Stimulated activated naive CD8-positive, alpha-beta T cell treated with anti-CD3 and anti-CD28 coated beads, Interleukin-15, Interleukin-2, amounts not matched to agents 100 ng/mL and 50 ng/mL, for 24 hours (primary cell): ENCODE results near the gene BZW2.

Experiments
- H3K27ac Mint-ChIP-seq: one replicate; pipeline ENCODE4 v1.8.0; 2021; ENCODE audit warnings: mild to moderate bottlenecking, mixed read lengths
- H3K27me3 Mint-ChIP-seq: one replicate; pipeline ENCODE4 v1.8.0; 2021; ENCODE audit warnings: mixed read lengths
- H3K36me3 Mint-ChIP-seq: one replicate; pipeline ENCODE4 v1.8.0; 2021; ENCODE audit warnings: low read depth, mixed read lengths
- H3K4me1 Mint-ChIP-seq: one replicate; pipeline ENCODE4 v1.8.0; 2021; ENCODE audit warnings: low read depth, mixed read lengths
- H3K4me3 Mint-ChIP-seq: one replicate; pipeline ENCODE4 v1.8.0; 2021; ENCODE audit warnings: mild to moderate bottlenecking, mixed read lengths
- H3K9me3 Mint-ChIP-seq: one replicate; pipeline ENCODE4 v1.8.0; 2021; ENCODE audit warnings: mixed read lengths

Gene BZW2

DNA sequence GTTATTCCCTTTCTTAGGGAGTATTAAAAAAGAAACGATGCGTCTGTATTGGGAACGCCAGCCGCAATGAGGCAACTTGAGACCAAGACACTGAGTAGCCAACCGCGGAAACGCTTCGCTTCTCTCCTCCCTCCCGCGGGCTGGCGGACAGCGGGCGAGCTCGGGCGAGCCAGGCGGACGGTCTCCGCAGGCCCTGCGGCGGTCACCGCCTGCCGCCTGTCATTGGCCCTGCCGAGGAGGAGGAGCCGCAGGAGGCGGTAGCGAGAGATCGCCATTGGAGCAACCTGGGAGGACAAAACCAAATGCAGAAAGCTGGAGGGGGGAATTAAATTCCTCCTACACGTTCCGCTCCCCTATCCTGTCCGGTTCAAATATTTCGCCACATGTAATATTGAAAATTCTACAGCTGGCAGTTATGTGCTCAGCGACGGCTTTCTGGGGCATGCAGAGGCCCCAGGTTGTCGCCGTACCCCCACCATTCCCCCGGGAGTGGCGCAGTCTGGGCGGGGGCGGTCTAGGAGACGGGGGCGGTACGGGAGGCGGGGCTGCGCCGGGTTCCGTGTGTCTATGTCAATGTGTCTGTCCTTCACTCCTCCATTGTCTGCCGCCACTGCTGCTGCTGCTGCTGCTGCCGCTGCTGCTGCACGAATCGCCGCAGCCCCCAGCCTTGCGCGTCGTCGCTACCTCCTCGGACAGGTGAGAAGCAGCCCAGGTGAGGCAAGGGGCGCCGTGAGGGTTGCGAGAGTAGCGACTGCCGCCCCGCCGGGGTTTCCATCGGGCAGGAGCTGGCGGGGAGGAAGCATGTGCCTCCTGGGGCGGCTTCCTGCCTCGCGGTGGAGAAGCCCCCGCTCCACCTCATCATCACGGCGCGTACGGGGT lies at the start of gene BZW2, which contains the start of gene ANKMY2:
Gene BZW2, plus strand, starts transcription at position 589 of the 879 bp plus-strand sequence. CDS start 19,263 bp downstream, outside the sequence.
Gene ANKMY2, minus strand, starts transcription at position 162 of the 879 bp plus-strand sequence. CDS start 181 bp downstream, outside the sequence.
- peaks cover 67% of the 10 kb centered on the region for H3K4me1 Mint-ChIP-seq
- peak within 1 kb of the TSS; percentile 98 for H3K4me3 Mint-ChIP-seq
- H3K9me3 Mint-ChIP-seq, result no peaks in the 10 kb centered on the region
- H3K27ac Mint-ChIP-seq, result peak within 1 kb of the TSS; percentile 98
- H3K36me3 Mint-ChIP-seq, result peaks cover 30% of the 10 kb centered on the region
- H3K27me3 Mint-ChIP-seq, result no peaks in the 10 kb centered on the region

DNA sequence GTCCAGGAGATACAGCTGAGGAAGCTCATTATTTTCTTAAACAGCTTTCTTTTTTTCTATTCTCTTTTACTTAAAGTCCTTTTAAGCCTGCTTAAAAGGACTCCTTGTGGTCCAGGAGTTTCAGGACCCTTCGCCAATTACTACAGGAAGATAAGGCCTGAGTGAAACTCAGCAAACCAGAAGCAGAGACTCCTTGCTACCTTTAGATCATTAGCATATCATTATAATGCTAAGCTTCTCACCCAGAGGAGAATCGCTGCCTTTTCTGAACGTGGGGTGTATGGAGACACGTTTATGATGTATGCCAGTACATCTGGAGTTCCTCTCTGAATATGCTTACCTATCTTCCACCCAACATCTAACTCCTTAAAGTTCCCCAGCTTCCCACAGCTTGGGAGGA lies 48.0 kb upstream of the BZW2 start:
- no peaks in the 10 kb centered on the region for H3K27me3 Mint-ChIP-seq
- peaks cover 36% of the 10 kb centered on the region for H3K36me3 Mint-ChIP-seq
- H3K4me3 Mint-ChIP-seq, result no peak overlapping the region
- no peak overlapping the region for H3K27ac Mint-ChIP-seq
- H3K9me3 Mint-ChIP-seq, result no peaks in the 10 kb centered on the region
- H3K4me1 Mint-ChIP-seq, result no peaks in the 10 kb centered on the region

DNA sequence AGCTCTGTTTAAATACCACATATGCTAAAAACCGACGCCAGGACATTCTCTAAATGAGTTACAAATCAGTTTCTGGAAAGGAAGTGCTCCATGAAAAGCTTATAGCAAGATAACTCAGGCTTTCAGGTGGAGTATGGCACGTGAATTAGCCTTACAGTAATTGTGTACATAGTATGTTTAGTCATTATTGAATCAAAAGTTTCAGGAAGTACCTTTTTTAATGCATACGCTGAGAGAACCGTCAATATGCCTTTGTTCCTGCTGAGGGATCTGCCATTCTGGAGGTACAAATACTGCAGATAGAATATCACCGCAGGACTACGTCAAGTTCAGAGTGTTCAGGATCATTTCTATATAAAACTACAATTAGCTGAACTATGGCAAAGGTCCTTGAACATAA lies 46.1 kb upstream of the BZW2 start:
- no peaks in the 10 kb centered on the region for H3K4me1 Mint-ChIP-seq
- no peak overlapping the region for H3K27ac Mint-ChIP-seq
- H3K27me3 Mint-ChIP-seq, result no peaks in the 10 kb centered on the region
- H3K4me3 Mint-ChIP-seq, result no peak overlapping the region
- H3K9me3 Mint-ChIP-seq, result no peaks in the 10 kb centered on the region
- peaks cover 47% of the 10 kb centered on the region for H3K36me3 Mint-ChIP-seq

DNA sequence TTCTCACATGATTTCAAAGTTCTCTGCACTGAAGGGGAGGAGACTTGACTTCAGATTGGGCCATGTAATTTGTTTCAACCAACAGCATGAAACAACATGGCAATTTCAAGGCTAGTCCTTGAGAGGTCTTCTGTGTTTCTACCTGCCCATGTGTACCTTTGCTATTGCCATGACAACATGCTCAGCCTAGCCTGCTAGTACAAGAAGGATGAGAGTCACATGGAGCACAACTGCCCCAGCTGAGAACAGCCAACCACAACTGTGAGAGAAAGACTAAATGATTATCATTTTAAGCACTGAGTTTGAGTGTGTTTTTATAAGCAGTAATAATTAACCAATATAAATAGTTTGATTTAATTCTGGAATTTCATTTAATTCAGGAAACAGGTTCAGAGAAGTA lies 42.3 kb upstream of the BZW2 start:
- Mint-ChIP-seq H3K4me1 (no peaks in the 10 kb centered on the region), H3K36me3 (peaks cover 55% of the 10 kb centered on the region), H3K9me3 (no peaks in the 10 kb centered on the region), H3K4me3 (no peak overlapping the region), H3K27ac (no peak overlapping the region), H3K27me3 (no peaks in the 10 kb centered on the region)

DNA sequence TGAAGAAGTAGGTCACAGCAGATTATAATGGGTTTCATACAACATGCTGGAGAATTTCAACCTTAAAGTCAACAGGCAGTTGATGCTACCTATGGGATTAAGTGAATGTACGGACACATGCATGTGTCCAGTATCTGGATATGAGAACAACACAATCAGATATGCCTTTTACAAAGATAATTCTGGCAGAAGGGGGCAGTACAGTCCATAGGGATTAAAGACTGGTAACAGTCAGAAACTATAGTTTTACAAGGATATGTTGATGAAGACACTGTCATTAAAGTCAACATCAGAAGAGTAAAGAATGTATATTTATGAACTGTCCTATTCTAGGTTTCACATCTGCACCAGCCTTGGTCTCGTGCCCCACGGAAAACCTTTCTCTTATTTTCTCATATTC lies 41.9 kb upstream of the BZW2 start:
- H3K27me3 Mint-ChIP-seq, result no peaks in the 10 kb centered on the region

DNA sequence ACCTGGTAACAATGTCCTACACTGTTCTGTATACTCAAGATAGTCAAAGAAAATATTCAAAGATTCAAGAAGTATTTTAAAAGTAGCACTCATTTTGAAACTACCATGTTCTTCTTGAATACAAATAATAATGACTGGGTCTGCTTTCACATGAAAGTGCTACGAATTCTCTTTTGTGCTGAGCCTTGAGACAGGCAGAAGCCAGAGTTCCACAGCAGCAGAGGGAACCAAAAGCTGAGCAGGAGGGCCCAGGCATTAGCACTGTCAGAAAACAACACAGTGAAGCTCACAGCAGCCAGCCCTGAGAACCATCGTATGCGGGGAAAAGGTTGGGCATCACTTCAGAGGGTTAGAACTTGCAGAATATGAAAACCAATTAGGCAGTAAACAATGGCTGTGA lies 39.3 kb upstream of the BZW2 start:
- Mint-ChIP-seq H3K4me3 (no peak overlapping the region), H3K9me3 (no peaks in the 10 kb centered on the region), H3K27me3 (no peaks in the 10 kb centered on the region), H3K4me1 (peaks cover 9% of the 10 kb centered on the region), H3K27ac (no peak overlapping the region), H3K36me3 (peaks cover 51% of the 10 kb centered on the region)

More for the DNA sequence above, 41.9 kb upstream of the BZW2 start:
- H3K4me3 Mint-ChIP-seq, result no peak overlapping the region
- H3K27ac Mint-ChIP-seq, result no peak overlapping the region
- peaks cover 53% of the 10 kb centered on the region for H3K36me3 Mint-ChIP-seq
- peaks cover under 1% of the 10 kb centered on the region for H3K4me1 Mint-ChIP-seq
- H3K9me3 Mint-ChIP-seq, result no peaks in the 10 kb centered on the region

DNA sequence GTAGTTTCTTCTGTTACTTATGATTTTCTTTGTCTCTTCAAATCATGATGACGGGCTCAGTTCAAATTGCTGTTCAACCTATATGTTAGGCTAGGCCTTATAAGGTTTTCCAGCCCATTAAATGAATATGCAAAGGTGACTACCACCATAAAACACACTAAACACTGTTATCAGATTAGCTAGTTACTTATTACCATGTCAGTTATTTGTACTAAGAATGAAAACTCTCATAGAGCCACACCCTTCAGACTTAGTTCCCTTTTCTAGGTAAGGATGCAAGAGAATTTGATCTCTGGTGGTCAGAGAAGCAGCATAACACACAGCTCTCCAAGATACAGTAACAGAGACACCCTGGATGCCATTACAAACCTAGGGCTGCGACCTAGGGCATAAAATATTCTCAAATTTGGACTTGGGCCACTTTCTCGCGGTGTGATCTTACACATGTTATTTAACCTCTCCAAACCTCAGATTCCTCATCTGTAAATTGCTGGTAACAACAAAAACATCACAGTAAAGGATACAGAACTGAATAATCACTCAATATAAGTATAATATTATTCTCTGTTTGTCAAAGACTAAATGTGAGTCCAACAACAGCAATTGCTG lies 36.0 kb upstream of the BZW2 start:
- Mint-ChIP-seq H3K27me3 (no peaks in the 10 kb centered on the region), H3K36me3 (peaks cover 44% of the 10 kb centered on the region), H3K4me3 (no peak overlapping the region), H3K27ac (no peak overlapping the region), H3K4me1 (peaks cover 12% of the 10 kb centered on the region), H3K9me3 (no peaks in the 10 kb centered on the region)

DNA sequence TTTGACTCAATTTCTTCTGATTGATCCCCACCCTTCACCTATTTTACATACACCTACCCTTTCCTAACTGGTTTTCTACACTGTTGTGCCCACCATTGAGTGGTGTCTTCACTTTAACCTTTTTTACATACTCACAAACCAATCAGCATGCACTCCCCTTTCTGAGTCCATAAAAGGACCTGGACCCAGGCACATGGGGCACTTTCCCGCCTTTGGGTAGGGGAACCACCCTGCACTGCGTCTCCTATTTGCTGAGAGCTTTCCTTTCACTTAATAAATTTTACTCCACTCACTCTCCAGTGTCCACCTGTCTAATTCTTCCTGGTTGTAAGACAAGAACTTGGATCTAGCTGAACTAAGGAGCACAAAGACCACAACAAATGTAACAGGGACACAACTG lies 34.3 kb upstream of the BZW2 start:
- H3K4me3 Mint-ChIP-seq, result no peak overlapping the region
- peaks cover 49% of the 10 kb centered on the region for H3K36me3 Mint-ChIP-seq
- no peaks in the 10 kb centered on the region for H3K27me3 Mint-ChIP-seq
- H3K27ac Mint-ChIP-seq, result no peak overlapping the region
- H3K4me1 Mint-ChIP-seq, result peaks cover 12% of the 10 kb centered on the region
- no peaks in the 10 kb centered on the region for H3K9me3 Mint-ChIP-seq

DNA sequence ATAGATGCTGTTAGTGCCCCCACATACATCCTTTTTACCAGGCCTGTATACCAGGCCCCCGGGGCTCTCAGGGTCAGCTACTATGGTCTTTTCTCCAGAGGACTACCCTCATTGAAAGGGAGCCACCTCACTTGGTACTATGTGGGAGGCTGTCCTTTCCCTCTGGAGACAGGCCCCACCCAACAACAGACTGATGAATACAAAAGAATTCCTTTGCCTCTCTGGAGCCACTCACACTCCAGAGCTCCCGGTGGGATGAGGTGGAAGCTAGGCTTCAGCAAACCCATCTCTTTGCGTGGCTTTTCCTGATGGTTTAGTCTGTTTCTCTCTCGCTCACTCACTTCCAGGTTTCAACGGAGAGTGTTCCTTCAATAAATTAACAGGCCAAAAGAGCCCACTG lies 30.8 kb upstream of the BZW2 start:
- no peaks in the 10 kb centered on the region for H3K9me3 Mint-ChIP-seq
- no peak overlapping the region for H3K4me3 Mint-ChIP-seq
- no peak overlapping the region for H3K27ac Mint-ChIP-seq
- H3K4me1 Mint-ChIP-seq, result peaks cover 21% of the 10 kb centered on the region
- H3K27me3 Mint-ChIP-seq, result no peaks in the 10 kb centered on the region
- peaks cover 49% of the 10 kb centered on the region for H3K36me3 Mint-ChIP-seq

DNA sequence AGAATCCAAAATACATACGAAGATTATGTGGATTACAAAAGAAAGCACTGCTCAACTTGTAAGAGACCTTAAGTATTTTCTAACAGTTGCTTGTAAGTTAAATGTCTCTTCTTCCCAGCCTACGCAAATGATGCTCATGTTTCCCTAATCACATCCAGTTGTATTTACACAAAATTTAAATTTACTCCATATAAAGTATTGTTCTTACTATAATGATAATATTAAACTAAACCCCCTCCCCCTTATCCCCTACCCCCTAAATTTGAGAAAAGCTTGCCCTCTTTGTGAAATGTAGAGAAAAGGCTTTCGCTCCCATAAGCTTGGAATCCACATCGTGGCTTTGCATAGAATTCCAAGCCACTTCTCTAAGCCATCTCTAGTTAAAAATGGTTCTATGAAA lies 29.9 kb upstream of the BZW2 start:
- Mint-ChIP-seq H3K36me3 (peaks cover 50% of the 10 kb centered on the region), H3K4me1 (peaks cover 28% of the 10 kb centered on the region), H3K27ac (no peak overlapping the region), H3K9me3 (no peaks in the 10 kb centered on the region), H3K4me3 (no peak overlapping the region), H3K27me3 (no peaks in the 10 kb centered on the region)

DNA sequence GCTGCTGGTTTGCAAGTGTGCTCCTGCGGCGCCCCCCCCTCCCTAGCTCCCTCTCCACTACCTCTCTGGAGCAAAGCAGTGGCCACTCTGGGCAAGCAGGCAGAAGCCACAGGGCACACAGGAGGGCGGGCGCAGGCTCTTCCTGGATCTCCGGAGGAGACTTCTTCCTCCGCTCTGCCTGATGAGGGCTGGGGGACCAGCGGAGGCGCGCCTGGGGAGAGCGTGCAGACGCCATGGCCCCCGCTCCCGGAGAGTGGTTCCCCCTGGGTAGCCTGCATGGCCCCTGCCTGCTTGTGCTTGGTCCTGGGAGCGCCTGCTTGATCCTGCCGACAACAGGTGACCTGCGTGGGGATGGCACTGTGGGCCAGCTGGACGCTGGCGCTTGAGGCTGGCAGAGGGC lies 29.4 kb upstream of the BZW2 start:
- H3K27ac Mint-ChIP-seq, result no peak overlapping the region
- peaks cover 54% of the 10 kb centered on the region for H3K36me3 Mint-ChIP-seq
- no peak overlapping the region for H3K4me3 Mint-ChIP-seq
- peaks cover 28% of the 10 kb centered on the region for H3K4me1 Mint-ChIP-seq
- H3K27me3 Mint-ChIP-seq, result no peaks in the 10 kb centered on the region
- no peaks in the 10 kb centered on the region for H3K9me3 Mint-ChIP-seq

DNA sequence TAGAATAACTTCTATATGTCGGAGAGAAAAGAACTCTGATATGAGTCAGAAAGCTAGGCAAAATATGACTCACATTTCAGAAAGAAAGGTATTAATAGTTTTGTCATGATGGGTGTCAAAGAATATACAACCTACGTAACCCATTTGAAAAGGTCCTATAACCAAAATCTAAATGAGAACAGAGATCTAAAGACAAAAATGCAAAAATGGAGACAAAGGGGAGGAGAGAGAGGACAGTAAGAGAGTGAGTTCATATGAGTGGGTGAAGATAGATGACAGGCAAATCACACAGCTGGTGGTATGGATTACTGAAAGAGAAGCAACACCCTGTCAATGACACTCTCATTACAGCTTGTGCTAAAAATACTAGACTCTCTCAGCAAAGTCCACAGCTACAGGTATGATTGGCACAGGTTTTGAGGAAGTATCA lies 26.0 kb upstream of the BZW2 start:
- H3K4me1 Mint-ChIP-seq, result peaks cover 30% of the 10 kb centered on the region
- H3K9me3 Mint-ChIP-seq, result no peaks in the 10 kb centered on the region

DNA sequence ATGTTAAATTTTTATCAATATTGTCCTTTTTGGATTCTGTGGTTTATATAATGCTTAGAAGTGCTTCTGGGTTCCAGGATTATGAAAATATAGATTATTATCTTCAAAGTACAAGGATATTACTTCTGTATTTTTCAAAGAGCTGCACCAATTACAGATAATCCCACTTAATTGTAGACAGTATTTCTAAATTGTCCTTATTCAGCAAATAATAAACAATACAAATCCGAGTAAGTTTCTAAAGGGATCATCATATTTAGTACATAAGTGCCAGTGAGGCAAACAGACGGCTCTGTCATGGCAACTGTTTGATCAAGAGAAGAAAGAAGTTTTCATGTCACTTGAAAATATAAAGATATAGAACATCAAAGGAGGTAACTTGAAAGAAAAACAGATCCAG lies 19.6 kb upstream of the BZW2 start:
- Mint-ChIP-seq H3K36me3 (peaks cover 39% of the 10 kb centered on the region), H3K9me3 (no peaks in the 10 kb centered on the region)

More for the DNA sequence above, 26.0 kb upstream of the BZW2 start:
- peak overlapping the region; percentile 83 for H3K27ac Mint-ChIP-seq
- peak overlapping the region; percentile 40 for H3K4me3 Mint-ChIP-seq
- H3K27me3 Mint-ChIP-seq, result no peaks in the 10 kb centered on the region
- H3K36me3 Mint-ChIP-seq, result peaks cover 59% of the 10 kb centered on the region

DNA sequence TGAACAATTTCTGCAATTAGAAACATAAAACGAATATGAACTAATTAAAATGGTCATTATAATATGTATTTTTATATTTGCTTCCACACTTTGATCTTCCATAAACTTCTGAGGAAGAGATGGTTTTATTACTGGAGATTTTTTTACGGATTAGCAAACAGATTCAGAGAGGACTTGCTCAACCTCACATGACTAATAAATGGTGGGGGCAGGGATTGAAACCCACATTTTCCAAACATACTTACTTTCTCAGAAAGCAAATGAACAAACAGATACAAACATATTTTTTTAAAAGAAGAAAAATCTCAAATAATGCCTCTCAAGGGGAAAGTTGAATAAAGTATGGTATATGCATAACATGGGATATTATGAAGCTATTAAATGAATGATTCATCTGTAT lies 18.7 kb upstream of the BZW2 start:
- no peaks in the 10 kb centered on the region for H3K9me3 Mint-ChIP-seq
- no peak overlapping the region for H3K4me3 Mint-ChIP-seq
- H3K27me3 Mint-ChIP-seq, result no peaks in the 10 kb centered on the region
- H3K27ac Mint-ChIP-seq, result no peak overlapping the region
- peaks cover 37% of the 10 kb centered on the region for H3K36me3 Mint-ChIP-seq
- peaks cover 16% of the 10 kb centered on the region for H3K4me1 Mint-ChIP-seq

More for the DNA sequence above, 19.6 kb upstream of the BZW2 start:
- Mint-ChIP-seq H3K4me1 (peaks cover 16% of the 10 kb centered on the region), H3K27ac (no peak overlapping the region), H3K27me3 (no peaks in the 10 kb centered on the region), H3K4me3 (no peak overlapping the region)

DNA sequence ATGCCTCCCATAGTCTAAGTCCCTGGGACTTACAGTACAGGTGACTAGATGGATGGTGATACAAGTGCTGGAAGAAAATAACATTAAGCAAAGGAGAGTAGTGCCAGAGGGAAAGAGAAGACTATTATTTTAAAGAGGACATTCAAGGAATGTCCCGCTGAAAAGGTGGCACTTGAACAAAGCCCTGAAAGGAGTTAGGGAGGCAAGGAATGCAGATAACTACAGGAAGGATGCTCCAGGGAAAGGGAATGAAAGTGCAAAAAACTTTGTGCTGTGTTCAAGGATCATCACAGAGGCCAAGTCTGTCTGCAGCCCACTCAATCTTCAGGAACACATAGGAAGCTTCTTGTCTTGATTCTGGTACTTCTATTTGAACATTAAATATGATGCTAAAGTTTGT lies 15.3 kb upstream of the BZW2 start:
- Mint-ChIP-seq H3K4me3 (no peak overlapping the region), H3K36me3 (peaks cover 28% of the 10 kb centered on the region), H3K4me1 (peaks cover 4% of the 10 kb centered on the region), H3K27me3 (no peaks in the 10 kb centered on the region), H3K27ac (no peak overlapping the region), H3K9me3 (no peaks in the 10 kb centered on the region)
